Measurements from ENCODE around the gene SPATA31C1.
"Not testable (repeated sequence)": the region's sequence is repeated elsewhere in the genome, so short reads cannot be mapped to it uniquely, and the experiment has no call there.

Gene SPATA31C1

GRCh38 chr9:87887661-87888480, 29.9 kb upstream of the SPATA31C1 start:
- no peak for DNase-seq

DNA sequence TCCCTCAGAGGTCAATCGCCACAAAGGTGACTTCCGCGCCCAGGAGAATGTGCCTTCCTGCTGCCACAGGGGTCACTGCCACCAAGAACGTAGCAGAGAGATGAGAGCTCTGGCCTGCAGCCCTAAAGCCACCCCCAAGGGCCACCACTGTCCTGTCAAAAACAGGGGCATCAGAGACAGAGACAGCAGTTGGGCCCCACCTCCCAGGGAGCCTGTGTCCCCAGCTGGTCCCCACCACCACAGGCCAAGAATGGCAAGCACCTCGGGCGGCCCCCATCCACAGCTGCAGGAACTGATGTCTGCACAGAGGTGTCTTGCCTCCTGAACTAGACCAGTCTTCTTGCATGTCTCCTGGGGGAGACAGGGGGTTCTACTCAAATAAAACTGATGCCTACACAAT, 29.3 kb upstream of the SPATA31C1 start:
- no peak for DNase-seq

GRCh38 chr9:87889065-87889881, 28.5 kb upstream of the SPATA31C1 start:
- DNase-seq: no peak

DNA sequence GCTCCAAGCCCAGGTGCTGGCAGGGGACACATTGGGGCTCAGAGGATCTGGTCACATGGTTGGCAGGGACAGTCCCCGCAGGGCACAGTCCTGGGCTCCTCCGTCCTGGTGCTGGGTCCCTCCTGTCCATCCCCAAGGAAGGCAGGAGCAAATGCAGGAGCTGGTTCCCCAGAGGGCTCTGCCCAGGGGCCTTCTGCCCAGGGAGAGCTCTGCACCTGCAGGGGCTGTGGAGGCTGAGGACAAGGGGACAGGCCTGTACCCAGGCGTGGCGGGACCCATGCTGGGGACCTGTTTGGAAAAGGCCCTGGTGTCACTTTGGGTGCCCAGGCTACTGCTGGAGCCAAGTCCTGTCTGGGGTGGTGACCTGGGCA, 27.9 kb upstream of the SPATA31C1 start:
- DNase-seq: no peak

- DNase-seq: no peak
Measured at GRCh38 chr9:87890837-87891236, 26.9 kb upstream of the SPATA31C1 start.

GRCh38 chr9:87891754-87892153, 26.0 kb upstream of the SPATA31C1 start:
- no peak for DNase-seq

- DNase-seq: no peak
Measured at GRCh38 chr9:87892956-87893355, 24.8 kb upstream of the SPATA31C1 start.

DNA sequence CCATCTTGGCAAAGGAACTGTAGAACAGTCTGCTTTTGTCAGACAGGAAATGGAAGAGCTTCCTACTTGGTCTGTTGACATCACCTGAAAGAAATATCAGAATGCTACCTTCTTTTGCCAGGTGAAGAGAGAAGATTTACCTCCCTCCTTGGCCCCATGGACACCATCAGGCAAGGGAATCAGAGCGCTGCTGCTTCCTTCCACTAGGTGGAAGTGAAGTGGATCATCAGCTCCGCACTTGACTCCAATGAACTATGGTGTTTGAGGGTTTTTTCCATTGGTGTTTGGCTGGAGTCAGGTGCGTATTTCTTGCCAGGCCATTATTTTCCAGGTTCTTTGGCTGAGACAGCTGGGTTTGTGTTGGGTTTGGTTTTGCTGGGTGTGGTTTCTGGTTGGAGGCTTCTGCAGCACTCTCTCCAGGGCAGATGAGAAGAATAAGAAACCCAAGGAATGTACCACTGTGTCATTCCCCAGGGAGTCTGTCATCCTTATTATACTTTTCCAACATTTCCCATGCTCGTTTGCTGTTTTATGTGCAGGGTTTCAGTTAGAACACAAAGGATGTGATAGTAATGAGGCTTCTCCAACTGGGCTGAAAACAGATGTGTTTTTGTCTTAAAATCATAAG, 22.6 kb upstream of the SPATA31C1 start:
- DNase-seq: no peak

DNA sequence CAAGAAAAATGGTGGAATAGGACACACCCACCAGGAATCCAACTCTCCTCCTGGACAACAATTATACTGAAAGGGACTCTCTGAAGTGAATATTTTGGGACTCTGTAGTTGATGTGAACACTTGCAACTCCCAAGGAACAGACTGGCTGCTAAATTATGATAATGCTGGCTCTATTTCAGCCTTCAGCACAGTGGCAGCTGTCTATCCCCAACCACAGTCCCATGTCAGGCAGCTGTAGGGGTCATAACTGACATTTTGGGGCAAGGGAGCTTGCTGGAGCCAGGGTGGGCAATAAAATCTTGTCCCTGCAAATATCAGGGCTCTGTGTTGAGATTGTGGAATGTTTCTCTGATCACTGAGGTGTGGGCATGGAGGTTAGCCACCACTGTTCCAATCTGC, 20.9 kb upstream of the SPATA31C1 start:
- no peak for DNase-seq

- no peak for DNase-seq
Measured at GRCh38 chr9:87898151-87898550, 19.6 kb upstream of the SPATA31C1 start.

DNA sequence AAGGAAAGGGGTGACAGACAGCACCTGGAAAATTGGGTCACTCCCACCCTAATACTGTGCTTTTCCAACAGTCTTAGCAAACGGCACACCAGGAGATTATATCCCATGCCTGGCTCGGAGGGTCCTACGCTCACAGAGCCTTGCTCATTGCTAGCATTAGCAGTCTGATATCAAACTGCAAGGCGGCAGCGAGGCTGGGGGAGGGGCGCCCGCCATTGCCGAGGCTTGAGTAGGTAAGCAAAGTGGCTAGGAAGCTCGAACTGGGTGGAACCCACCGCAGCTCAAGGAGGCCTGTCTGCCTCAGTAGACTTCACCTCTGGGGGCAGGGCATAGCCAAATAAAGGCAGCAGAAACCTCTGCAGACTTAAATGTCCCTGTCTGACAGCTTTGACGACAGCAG, 15.4 kb upstream of the SPATA31C1 start:
- not testable (repeated sequence) for DNase-seq

GRCh38 chr9:87909310-87910041, 8.3 kb upstream of the SPATA31C1 start:
- peak in 2 of 3 experiments; percentile 8 to 13 for DNase-seq

- DNase-seq: no peak
Measured at GRCh38 chr9:87910821-87911220, 6.9 kb upstream of the SPATA31C1 start.

- DNase-seq: not testable (repeated sequence)
Measured at GRCh38 chr9:87919013-87919412, 1.3 kb downstream of the SPATA31C1 start.

DNA sequence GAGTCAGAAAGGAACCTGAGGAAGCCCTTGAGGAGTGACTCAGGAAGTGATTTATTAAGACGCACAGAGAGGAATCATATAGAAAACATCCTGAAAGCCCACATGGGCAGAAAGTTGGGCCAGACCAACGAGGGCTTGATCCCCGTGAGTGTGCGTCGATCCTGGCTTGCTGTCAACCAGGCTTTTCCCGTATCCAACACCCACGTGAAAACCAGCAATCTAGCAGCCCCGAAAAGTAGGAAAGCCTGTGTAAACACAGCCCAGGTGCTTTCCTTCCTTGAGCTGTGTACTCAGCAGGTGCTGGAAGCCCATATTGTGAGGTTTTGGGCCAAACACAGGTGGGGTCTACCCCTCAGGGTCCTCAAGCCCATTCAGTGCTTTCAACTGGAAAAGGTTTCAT, 3.8 kb downstream of the SPATA31C1 start:
- not testable (repeated sequence) for DNase-seq

DNA sequence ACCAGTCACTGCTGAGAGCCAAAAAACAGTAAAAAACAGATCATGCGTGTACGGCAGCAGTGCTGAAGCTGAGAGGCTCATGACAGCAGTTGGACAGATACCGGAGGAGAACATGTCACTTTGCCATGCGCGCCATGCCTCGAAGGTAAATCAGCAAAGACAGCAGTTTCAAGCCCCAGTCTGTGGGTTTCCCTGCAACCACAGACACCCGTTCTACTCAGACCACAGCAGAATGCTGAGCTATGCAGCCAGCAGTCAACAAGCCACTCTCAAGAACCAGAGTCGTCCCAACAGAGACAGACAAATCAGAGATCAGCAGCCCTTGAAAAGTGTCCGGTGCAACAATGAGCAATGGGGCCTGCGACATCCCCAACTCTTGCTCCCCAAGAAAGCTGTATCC, 5.2 kb downstream of the SPATA31C1 start:
- not testable (repeated sequence) for DNase-seq

- DNase-seq: not testable (repeated sequence)
Measured at GRCh38 chr9:87924851-87925250, 7.1 kb downstream of the SPATA31C1 start.

GRCh38 chr9:87929152-87929551, 11.4 kb downstream of the SPATA31C1 start:
- not testable (repeated sequence) for DNase-seq

DNA sequence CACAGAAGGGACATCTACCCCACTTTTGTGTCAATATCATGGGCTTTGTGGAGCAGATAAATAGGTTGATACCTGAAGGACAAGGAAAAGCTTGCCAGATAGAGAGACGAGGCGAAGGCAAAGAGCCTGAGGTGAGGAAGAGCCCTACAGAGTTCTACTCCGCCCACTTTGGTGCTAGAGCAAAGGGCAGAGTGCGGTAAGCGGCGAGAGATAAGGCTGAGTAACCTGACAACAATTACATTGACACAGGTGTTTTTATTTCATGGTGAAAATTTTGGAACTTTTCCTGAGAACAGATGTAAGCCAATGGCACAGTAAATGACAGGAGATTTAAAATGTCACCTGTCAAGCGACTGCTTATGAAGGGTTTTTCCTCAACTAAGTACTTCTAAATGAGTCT, 16.7 kb downstream of the SPATA31C1 start:
- DNase-seq: not testable (repeated sequence)

- DNase-seq: not testable (repeated sequence)
Measured at GRCh38 chr9:87937352-87937751, 19.6 kb downstream of the SPATA31C1 start.

DNA sequence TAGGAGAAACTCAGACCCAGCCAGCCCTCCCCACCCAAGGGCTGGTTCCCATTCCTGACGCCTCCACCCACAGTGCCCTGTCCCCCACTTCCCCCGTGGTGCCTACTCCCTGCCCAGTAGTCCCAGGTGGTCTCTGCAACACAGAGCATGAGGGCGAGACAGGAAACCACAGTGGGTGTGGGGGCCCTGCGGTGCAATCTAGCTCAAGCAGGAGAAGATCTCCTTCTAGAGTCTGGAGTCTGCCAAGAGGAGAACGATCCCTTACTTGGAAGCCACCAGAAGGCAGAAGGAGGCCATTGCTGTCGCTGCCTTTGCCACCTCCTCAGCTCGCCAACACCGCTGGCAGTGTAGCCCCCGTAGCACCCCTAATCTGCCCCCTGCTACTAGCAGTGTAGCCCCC, 20.2 kb downstream of the SPATA31C1 start:
- DNase-seq: not testable (repeated sequence)

- DNase-seq: not testable (repeated sequence)
Measured at GRCh38 chr9:87938336-87938735, 20.6 kb downstream of the SPATA31C1 start.

- DNase-seq: not testable (repeated sequence)
Measured at GRCh38 chr9:87939096-87939495, 21.3 kb downstream of the SPATA31C1 start.
